ENCODE measurements around the gene ATP8B4. TPM values are rescaled to one million over a fixed set of nuclear protein-coding genes. Genes with fewer than 3 reads are reported as not detected.

ATP8B4 gene
- total RNA-seq, 6 donors from 2014 or later: 2.2 to 9.4 (median 5.4) TPM

- H3K27me3 ChIP-seq: no peaks in the 10 kb centered on the region
- no peak overlapping the region for H3K4me3 ChIP-seq
- no peaks in the 10 kb centered on the region for H3K4me1 ChIP-seq
- H3K9me3 ChIP-seq: no peaks in the 10 kb centered on the region
- ATAC-seq (ENCODE audit: low FRiP score in 2 of 2) (no peak), DNase-seq (no peak)
- H3K27ac ChIP-seq: no peak overlapping the region
- TF ChIP-seq POLR2AphosphoS5 (IDR thresholded peaks at IDR 0.05) (no peak), EP300 (IDR thresholded peaks at IDR 0.05) (no peak), CTCF (IDR thresholded peaks at IDR 0.05) (no peak), POLR2A (IDR thresholded peaks at IDR 0.05) (no peak)
- H3K36me3 ChIP-seq: no peaks in the 10 kb centered on the region
- 50 to 91% methylated on average over 2 of the region's 2 CpGs for WGBS, 2 donors
Observed at GRCh38 chr15:50016951-50017350, 102.1 kb downstream of the ATP8B4 start.

DNA sequence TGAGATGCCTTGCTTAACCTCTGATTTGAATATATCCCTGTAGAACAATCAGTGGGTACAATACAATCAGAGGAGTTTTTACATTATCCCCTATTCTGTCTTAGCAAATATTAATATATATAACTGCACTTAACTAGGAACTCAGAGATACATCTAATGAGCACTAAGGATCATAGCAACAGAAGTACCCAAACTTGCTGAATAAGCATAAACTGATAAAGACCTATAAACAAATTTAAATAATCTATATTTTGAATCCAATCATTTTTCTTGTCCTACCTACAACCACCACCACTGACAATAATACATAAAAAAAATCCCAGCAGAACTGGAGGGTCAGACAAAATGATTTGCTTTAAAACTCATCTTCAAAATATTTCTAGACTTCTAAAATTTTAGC is 106.2 kb downstream of the ATP8B4 start:
- no peaks in the 10 kb centered on the region for H3K4me1 ChIP-seq
- no peaks in the 10 kb centered on the region for H3K36me3 ChIP-seq
- TF ChIP-seq POLR2AphosphoS5 (IDR thresholded peaks at IDR 0.05) (no peak), EP300 (IDR thresholded peaks at IDR 0.05) (no peak), POLR2A (IDR thresholded peaks at IDR 0.05) (no peak), CTCF (IDR thresholded peaks at IDR 0.05) (no peak)
- no peak overlapping the region for H3K4me3 ChIP-seq
- H3K9me3 ChIP-seq: no peaks in the 10 kb centered on the region
- ATAC-seq (ENCODE audit: low FRiP score in 2 of 2) (no peak), DNase-seq (no peak)
- H3K27ac ChIP-seq: no peak overlapping the region
- H3K27me3 ChIP-seq: no peaks in the 10 kb centered on the region

DNA sequence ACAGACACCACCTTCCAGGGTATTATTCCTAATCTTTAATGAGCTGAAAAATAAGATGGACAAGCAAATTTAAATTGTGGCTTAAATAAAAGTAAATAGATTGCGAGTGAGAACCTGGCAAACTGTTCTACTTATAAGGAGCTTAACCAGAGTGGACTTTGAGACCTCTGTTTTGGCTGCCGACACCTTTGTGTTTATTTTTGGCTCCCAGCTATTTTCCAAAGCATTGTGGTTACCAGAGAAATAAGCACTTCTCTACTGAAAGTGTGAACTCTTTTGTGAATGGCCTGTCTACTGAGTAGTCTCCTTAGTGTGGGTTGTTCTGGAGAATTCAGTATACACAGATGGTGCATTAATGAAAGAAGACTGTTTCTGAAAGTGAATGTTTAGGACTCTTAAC is 109.4 kb downstream of the ATP8B4 start:
- no peak overlapping the region for H3K27ac ChIP-seq
- WGBS, 2 donors: 54 to 81% methylated on average over 2 of the region's 2 CpGs
- TF ChIP-seq CTCF (IDR thresholded peaks at IDR 0.05): no peak
- no peak for TF ChIP-seq POLR2AphosphoS5 (IDR thresholded peaks at IDR 0.05)
- no peak for TF ChIP-seq EP300 (IDR thresholded peaks at IDR 0.05)
- TF ChIP-seq POLR2A (IDR thresholded peaks at IDR 0.05): no peak
- no peaks in the 10 kb centered on the region for H3K36me3 ChIP-seq
- H3K4me1 ChIP-seq: no peaks in the 10 kb centered on the region
- no peaks in the 10 kb centered on the region for H3K9me3 ChIP-seq
- no peak for ATAC-seq (ENCODE audit: low FRiP score in 2 of 2)
- no peaks in the 10 kb centered on the region for H3K27me3 ChIP-seq
- H3K4me3 ChIP-seq: no peak overlapping the region
- DNase-seq: no peak

DNA sequence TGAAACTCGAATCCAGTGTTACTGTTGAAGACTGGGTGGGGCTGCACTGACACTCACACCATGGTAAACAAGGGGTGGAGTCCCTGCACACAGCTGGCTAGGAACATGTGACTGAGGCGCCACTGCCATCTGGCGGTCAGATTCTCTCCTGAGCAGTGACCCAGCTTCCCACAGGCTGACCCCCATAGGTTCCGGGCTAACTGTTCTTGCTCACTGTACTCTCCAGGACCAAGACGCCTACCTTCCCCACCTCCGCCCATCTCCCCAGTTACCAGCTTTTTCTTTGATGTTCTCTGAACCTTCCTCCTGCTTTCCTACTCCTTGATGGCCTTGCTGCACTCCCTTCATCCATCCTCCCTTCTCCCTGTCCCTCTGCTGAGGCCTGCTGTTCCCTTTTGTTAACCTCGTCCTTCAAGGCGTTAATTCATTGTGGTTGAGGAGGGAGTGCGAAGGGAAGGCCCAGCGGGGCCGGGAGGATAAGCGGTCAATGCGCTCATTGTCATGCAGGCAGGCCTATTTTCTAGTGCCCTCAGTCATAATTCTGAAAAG is 115.2 kb downstream of the ATP8B4 start:
- TF ChIP-seq CTCF (IDR thresholded peaks at IDR 0.05) (peak; percentile 50 to 77 (median 64)), EP300 (IDR thresholded peaks at IDR 0.05) (peak in 1 of 4 donors; percentile 17), POLR2A (IDR thresholded peaks at IDR 0.05) (no peak)
- no peaks in the 10 kb centered on the region for H3K27me3 ChIP-seq
- H3K36me3 ChIP-seq: no peaks in the 10 kb centered on the region
- ATAC-seq (ENCODE audit: low FRiP score in 2 of 2) (peak; percentile 92 to 98), DNase-seq (peak; percentile 20 to 87)
- 59 to 60% methylated on average over 13 of the region's 13 CpGs for WGBS, 2 donors
- no peaks in the 10 kb centered on the region for H3K9me3 ChIP-seq
- no peak overlapping the region for H3K4me3 ChIP-seq
- H3K4me1 ChIP-seq: peaks cover 0 to 3% (median 0%) of the 10 kb centered on the region in 4 donors
- H3K27ac ChIP-seq: peak overlapping the region in 1 of 4 donors; percentile 49

DNA sequence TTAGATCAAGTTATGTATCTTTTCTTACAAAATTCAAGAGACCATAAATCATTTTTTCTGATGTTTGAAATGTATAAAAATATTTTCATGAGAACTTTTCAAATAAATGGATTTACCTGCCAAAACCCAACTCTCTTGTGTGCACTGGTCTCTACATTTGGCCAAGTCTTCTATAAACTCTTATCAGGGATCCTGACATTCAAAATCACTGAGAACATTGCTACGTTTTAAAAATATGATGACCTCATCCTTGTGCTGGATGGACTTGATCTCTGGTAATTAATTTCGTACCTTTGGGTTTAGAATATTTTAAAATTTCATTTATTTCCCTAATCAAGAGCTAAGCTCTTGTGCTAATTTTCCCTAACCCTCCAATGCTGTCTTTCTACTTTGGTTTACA is 127.4 kb downstream of the ATP8B4 start:
- Histone ChIP-seq H3K4me3 (no peak overlapping the region), H3K27ac (no peak overlapping the region), H3K36me3 (no peaks in the 10 kb centered on the region), H3K27me3 (no peaks in the 10 kb centered on the region), H3K9me3 (no peaks in the 10 kb centered on the region), H3K4me1 (no peaks in the 10 kb centered on the region)
- ATAC-seq (ENCODE audit: low FRiP score in 2 of 2) (no peak), DNase-seq (no peak)
- TF ChIP-seq POLR2A (IDR thresholded peaks at IDR 0.05) (no peak), POLR2AphosphoS5 (IDR thresholded peaks at IDR 0.05) (no peak), CTCF (IDR thresholded peaks at IDR 0.05) (no peak), EP300 (IDR thresholded peaks at IDR 0.05) (no peak)
- WGBS, 2 donors: 66 to 75% methylated on average over 2 of the region's 2 CpGs

All from upper lobe of left lung (tissue), 6 donors.